ENCODE measurements around the gene TSTD2. TPM values are rescaled to one million over a fixed set of nuclear protein-coding genes. Genes with fewer than 3 reads are reported as not detected.
"Not testable (repeated sequence)": the region's sequence is repeated elsewhere in the genome, so short reads cannot be mapped to it uniquely, and the experiment has no call there.

The TSTD2 gene
- total RNA-seq, 1 donor from 2014 or later = 60.9 TPM

GRCh38 chr9:97594381-97594921 is 38.7 kb downstream of the TSTD2 start:
- Mint-ChIP-seq H3K27me3 (ENCODE audit: unreplicated experiment) (peaks cover 1% of the 10 kb centered on the region), H3K27ac (ENCODE audit: unreplicated experiment) (no peak overlapping the region), H3K36me3 (ENCODE audit: unreplicated experiment) (no peaks in the 10 kb centered on the region), H3K4me3 (ENCODE audit: unreplicated experiment) (no peak overlapping the region), H3K9me3 (ENCODE audit: unreplicated experiment) (no peaks in the 10 kb centered on the region), H3K4me1 (ENCODE audit: low read depth, unreplicated experiment) (no peaks in the 10 kb centered on the region)
- DNase-seq = no peak
- TF ChIP-seq CTCF (IDR thresholded peaks at IDR 0.05; ENCODE audit: partially characterized antibody, unreplicated experiment) = no peak

GRCh38 chr9:97593960-97594359 is 39.2 kb downstream of the TSTD2 start:
- Mint-ChIP-seq H3K9me3 (ENCODE audit: unreplicated experiment) (no peaks in the 10 kb centered on the region), H3K27ac (ENCODE audit: unreplicated experiment) (no peak overlapping the region), H3K4me1 (ENCODE audit: low read depth, unreplicated experiment) (no peaks in the 10 kb centered on the region), H3K4me3 (ENCODE audit: unreplicated experiment) (no peak overlapping the region), H3K36me3 (ENCODE audit: unreplicated experiment) (no peaks in the 10 kb centered on the region), H3K27me3 (ENCODE audit: unreplicated experiment) (peaks cover 1% of the 10 kb centered on the region)
- DNase-seq = no peak
- no peak for TF ChIP-seq CTCF (IDR thresholded peaks at IDR 0.05; ENCODE audit: partially characterized antibody, unreplicated experiment)

- Mint-ChIP-seq H3K4me3 (ENCODE audit: unreplicated experiment) (no peak overlapping the region), H3K36me3 (ENCODE audit: unreplicated experiment) (peaks cover 5% of the 10 kb centered on the region), H3K27ac (ENCODE audit: unreplicated experiment) (no peak overlapping the region), H3K4me1 (ENCODE audit: low read depth, unreplicated experiment) (no peaks in the 10 kb centered on the region), H3K9me3 (ENCODE audit: unreplicated experiment) (no peaks in the 10 kb centered on the region), H3K27me3 (ENCODE audit: unreplicated experiment) (peaks cover 1% of the 10 kb centered on the region)
- no peak for DNase-seq
- TF ChIP-seq CTCF (IDR thresholded peaks at IDR 0.05; ENCODE audit: partially characterized antibody, unreplicated experiment) = no peak
Measured at GRCh38 chr9:97592126-97592525, 41.0 kb downstream of the TSTD2 start.

GRCh38 chr9:97591535-97591934 is 41.6 kb downstream of the TSTD2 start:
- no peaks in the 10 kb centered on the region for H3K4me1 Mint-ChIP-seq (ENCODE audit: low read depth, unreplicated experiment)
- DNase-seq = no peak
- H3K27ac Mint-ChIP-seq (ENCODE audit: unreplicated experiment) = no peak overlapping the region
- no peak for TF ChIP-seq CTCF (IDR thresholded peaks at IDR 0.05; ENCODE audit: partially characterized antibody, unreplicated experiment)
- peaks cover 8% of the 10 kb centered on the region for H3K36me3 Mint-ChIP-seq (ENCODE audit: unreplicated experiment)
- peaks cover 1% of the 10 kb centered on the region for H3K27me3 Mint-ChIP-seq (ENCODE audit: unreplicated experiment)
- no peak overlapping the region for H3K4me3 Mint-ChIP-seq (ENCODE audit: unreplicated experiment)
- H3K9me3 Mint-ChIP-seq (ENCODE audit: unreplicated experiment) = no peaks in the 10 kb centered on the region

GRCh38 chr9:97586909-97587308 is 46.3 kb downstream of the TSTD2 start:
- H3K4me1 Mint-ChIP-seq (ENCODE audit: low read depth, unreplicated experiment); H3K9me3 Mint-ChIP-seq (ENCODE audit: unreplicated experiment); H3K27ac Mint-ChIP-seq (ENCODE audit: unreplicated experiment); H3K27me3 Mint-ChIP-seq (ENCODE audit: unreplicated experiment); H3K4me3 Mint-ChIP-seq (ENCODE audit: unreplicated experiment); DNase-seq; H3K36me3 Mint-ChIP-seq (ENCODE audit: unreplicated experiment): not testable (repeated sequence)

- not testable (repeated sequence) for H3K4me1 Mint-ChIP-seq (ENCODE audit: low read depth, unreplicated experiment); H3K9me3 Mint-ChIP-seq (ENCODE audit: unreplicated experiment); H3K36me3 Mint-ChIP-seq (ENCODE audit: unreplicated experiment); DNase-seq; H3K27me3 Mint-ChIP-seq (ENCODE audit: unreplicated experiment); H3K27ac Mint-ChIP-seq (ENCODE audit: unreplicated experiment); H3K4me3 Mint-ChIP-seq (ENCODE audit: unreplicated experiment)
Measured at GRCh38 chr9:97584778-97585177, 48.4 kb downstream of the TSTD2 start.

- H3K9me3 Mint-ChIP-seq (ENCODE audit: unreplicated experiment); DNase-seq; H3K27me3 Mint-ChIP-seq (ENCODE audit: unreplicated experiment); H3K27ac Mint-ChIP-seq (ENCODE audit: unreplicated experiment); H3K36me3 Mint-ChIP-seq (ENCODE audit: unreplicated experiment); H3K4me1 Mint-ChIP-seq (ENCODE audit: low read depth, unreplicated experiment); H3K4me3 Mint-ChIP-seq (ENCODE audit: unreplicated experiment): not testable (repeated sequence)
Measured at GRCh38 chr9:97581590-97581989, 51.6 kb downstream of the TSTD2 start.

All from glutamatergic neuron (in vitro differentiated cells).